Measurements from ENCODE around the gene DGKG.

DGKG gene

DNA sequence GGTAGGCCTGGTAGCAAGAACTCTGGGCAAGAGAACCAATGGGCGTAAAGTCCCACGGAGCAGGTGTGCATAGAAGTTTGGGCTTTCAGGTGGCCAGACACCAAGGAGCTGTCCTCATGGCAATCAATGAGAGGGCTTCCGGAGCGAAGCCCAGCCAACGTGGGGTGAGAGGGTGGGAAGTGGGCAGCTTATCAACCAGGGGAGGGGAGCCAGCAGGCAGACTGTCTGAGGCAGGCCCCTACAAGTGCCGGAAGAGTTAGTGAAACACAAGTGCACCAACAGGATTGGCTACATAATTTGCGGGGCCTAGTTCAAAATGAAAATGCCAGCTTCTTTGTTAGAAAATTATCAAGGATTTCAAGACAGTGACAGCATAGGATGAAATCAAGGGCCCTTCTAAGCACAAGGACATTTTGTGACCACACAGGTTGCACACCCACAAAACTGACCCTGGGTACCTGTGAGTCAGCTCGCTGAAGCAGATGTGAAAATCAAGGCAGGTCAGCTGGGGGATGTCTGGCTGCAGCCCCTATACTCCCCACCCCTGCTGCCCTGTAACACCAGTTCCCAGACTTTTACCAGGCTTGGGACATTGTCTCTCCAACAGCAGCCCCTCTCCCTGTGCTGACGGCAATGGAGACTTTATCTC, 151.1 kb downstream of the DGKG start:
- Histone ChIP-seq H3K4me1 (ENCODE audit: insufficient read depth, insufficient read length) (peaks cover 11% of the 10 kb centered on the region), H3K27me3 (ENCODE audit: insufficient read depth, insufficient read length) (peaks cover 4% of the 10 kb centered on the region), H3K36me3 (ENCODE audit: insufficient read depth, insufficient read length, low read length) (no peaks in the 10 kb centered on the region), H3K9ac (ENCODE audit: insufficient read length, low read depth) (no peak overlapping the region), H3K9me3 (ENCODE audit: insufficient read depth, low read length) (no peaks in the 10 kb centered on the region), H3K4me3 (ENCODE audit: insufficient read length, low read depth) (no peak overlapping the region)
- no peak for TF ChIP-seq SUZ12 (IDR thresholded peaks at IDR 0.05; ENCODE audit: extremely low read depth, insufficient read depth, insufficient read length)
- TF ChIP-seq ZNF274 (IDR thresholded peaks at IDR 0.05; ENCODE audit: low read depth, low read length) = no peak
- TF ChIP-seq YY1 (IDR thresholded peaks at IDR 0.05; ENCODE audit: insufficient read depth, insufficient read length) = no peak
- DNase-seq (ENCODE audit: low read depth, low spot score) = no peak

DNA sequence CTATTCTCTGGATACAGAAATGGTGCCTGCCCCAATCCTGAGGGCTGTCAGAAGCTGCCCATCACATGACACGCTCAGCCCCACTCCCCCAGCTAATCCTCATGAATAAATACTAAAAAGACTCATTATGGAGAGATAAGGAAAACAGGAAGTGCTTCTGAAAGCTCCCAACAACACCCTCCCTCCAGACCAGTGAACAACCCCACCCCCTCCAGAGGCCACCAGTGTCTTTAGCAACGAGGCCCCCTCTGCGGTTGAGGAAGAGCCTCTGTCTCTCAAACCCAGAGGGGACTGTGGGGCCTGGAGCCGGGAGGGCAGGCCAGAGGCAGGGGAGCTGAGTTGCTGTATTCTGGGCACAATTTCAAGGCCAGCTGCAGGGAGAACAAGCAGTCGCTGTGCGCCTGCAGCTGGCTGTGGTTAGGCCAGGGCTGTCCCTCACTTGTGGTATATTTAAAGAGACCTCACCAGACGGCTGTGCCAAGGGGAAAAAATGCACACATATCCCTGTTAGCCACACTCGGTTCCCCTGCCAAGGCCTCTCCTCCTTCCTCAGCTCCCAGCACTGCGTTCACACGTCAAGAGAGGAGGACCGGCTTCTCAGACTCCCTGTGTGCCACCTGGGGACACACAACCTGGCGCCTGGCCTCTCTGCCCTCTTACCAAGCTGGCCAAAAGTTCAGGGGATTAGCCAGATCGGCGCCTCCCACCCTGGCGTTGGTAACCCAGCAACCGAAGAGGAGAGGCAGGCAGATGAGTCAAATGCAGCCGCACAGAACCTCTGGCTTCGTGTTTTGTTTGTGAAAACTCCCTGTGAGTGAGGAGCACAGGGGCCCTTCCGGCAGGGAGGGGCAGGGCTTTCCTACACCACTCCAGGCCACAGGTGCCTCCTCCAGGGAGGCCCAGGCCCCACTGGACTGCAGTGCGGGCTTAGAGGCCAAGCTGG, 152.0 kb downstream of the DGKG start:
- Histone ChIP-seq H3K4me1 (ENCODE audit: insufficient read depth, insufficient read length) (peaks cover 11% of the 10 kb centered on the region), H3K36me3 (ENCODE audit: insufficient read depth, insufficient read length, low read length) (no peaks in the 10 kb centered on the region), H3K9ac (ENCODE audit: insufficient read length, low read depth) (peak overlapping the region; percentile 4), H3K4me3 (ENCODE audit: insufficient read length, low read depth) (no peak overlapping the region), H3K9me3 (ENCODE audit: insufficient read depth, low read length) (no peaks in the 10 kb centered on the region), H3K27me3 (ENCODE audit: insufficient read depth, insufficient read length) (peaks cover 4% of the 10 kb centered on the region)
- peak; percentile 68 for DNase-seq (ENCODE audit: low read depth, low spot score)
- TF ChIP-seq YY1 (IDR thresholded peaks at IDR 0.05; ENCODE audit: insufficient read depth, insufficient read length) (no peak), ZNF274 (IDR thresholded peaks at IDR 0.05; ENCODE audit: low read depth, low read length) (no peak), SUZ12 (IDR thresholded peaks at IDR 0.05; ENCODE audit: extremely low read depth, insufficient read depth, insufficient read length) (no peak)

DNA sequence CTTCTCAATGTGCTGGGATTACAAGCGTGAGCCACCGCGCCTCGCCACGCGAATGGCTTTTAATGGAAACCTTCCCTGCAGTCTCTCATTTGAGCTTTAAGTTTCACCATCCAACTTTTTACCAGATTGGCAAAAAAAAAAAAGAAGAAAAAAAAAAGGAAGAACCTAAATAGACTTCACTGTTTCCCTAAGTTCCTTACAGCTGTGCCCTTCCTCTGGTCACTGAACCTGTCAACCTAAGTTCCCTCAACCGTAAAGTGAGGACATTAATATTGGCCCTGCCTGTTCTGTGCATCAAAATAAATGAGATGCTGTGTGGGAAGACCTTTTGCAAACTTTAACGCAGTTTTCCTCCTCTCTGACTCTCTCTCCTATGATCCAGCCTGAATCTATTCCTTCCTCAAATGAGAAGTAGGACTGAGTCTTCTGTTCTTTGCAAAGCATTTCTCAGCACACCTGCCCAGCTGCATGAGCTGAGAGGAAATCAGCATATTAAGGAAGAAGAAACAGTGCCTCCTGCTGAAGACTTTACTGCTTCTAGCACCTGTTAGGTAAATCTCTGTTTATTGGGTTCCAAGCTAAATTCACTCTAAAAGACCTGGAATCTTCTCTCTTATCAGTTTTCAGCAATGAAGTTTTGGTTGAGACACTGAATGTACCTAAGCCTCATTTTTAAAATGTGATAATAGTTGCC, 153.6 kb downstream of the DGKG start:
- no peaks in the 10 kb centered on the region for H3K9me3 ChIP-seq (ENCODE audit: insufficient read depth, low read length)
- DNase-seq (ENCODE audit: low read depth, low spot score) = no peak
- H3K4me3 ChIP-seq (ENCODE audit: insufficient read length, low read depth) = no peak overlapping the region
- no peaks in the 10 kb centered on the region for H3K36me3 ChIP-seq (ENCODE audit: insufficient read depth, insufficient read length, low read length)
- no peak overlapping the region for H3K9ac ChIP-seq (ENCODE audit: insufficient read length, low read depth)
- peaks cover 11% of the 10 kb centered on the region for H3K4me1 ChIP-seq (ENCODE audit: insufficient read depth, insufficient read length)
- TF ChIP-seq SUZ12 (IDR thresholded peaks at IDR 0.05; ENCODE audit: extremely low read depth, insufficient read depth, insufficient read length) = no peak
- peaks cover 8% of the 10 kb centered on the region for H3K27me3 ChIP-seq (ENCODE audit: insufficient read depth, insufficient read length)

DNA sequence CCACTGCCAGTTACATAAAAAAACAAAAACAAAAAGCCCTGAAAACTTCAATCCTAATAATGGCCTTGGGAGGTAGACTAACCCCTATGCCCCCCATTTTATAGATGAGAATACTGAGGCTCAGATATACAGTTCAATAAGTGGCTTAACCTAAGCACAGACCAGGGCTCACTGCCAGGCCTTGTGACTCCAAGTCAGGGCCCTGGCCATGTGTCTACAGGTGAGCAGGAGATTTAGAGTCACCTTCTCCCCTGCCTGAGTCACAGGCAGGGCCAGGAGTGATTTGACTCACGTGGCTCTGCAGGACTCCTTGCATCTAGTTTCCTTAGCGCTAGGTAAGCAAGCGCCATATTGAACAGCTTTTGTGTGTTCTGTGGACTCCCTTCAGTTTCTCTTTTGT, 154.5 kb downstream of the DGKG start:
- no peak for DNase-seq (ENCODE audit: low read depth, low spot score)
- no peak overlapping the region for H3K9ac ChIP-seq (ENCODE audit: insufficient read length, low read depth)
- no peak for TF ChIP-seq ZNF274 (IDR thresholded peaks at IDR 0.05; ENCODE audit: low read depth, low read length)
- TF ChIP-seq YY1 (IDR thresholded peaks at IDR 0.05; ENCODE audit: insufficient read depth, insufficient read length) = no peak
- TF ChIP-seq SUZ12 (IDR thresholded peaks at IDR 0.05; ENCODE audit: extremely low read depth, insufficient read depth, insufficient read length) = no peak
- peaks cover 6% of the 10 kb centered on the region for H3K27me3 ChIP-seq (ENCODE audit: insufficient read depth, insufficient read length)
- H3K4me1 ChIP-seq (ENCODE audit: insufficient read depth, insufficient read length) = peaks cover 11% of the 10 kb centered on the region
- no peaks in the 10 kb centered on the region for H3K9me3 ChIP-seq (ENCODE audit: insufficient read depth, low read length)
- H3K36me3 ChIP-seq (ENCODE audit: insufficient read depth, insufficient read length, low read length) = no peaks in the 10 kb centered on the region
- no peak overlapping the region for H3K4me3 ChIP-seq (ENCODE audit: insufficient read length, low read depth)

DNA sequence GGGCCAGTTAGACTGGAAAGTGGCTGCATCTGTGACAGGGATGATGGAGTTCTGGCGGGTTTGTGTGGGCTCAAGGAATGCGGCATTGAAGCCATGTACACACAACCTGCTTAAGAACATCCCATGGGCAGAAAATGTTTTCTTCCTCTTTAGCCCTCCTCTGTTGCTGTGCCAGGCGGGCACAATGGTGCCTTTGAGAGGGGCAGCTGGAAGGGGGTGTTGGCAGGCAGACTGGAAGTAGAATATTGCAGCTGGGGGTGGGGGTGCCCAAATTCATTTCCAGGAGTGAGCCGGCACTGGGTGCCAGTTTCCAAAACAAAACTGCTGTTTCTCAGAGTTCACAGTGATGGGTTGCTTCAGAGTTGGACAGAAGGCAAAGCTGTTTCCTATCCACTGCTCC, 161.3 kb downstream of the DGKG start:
- Histone ChIP-seq H3K4me1 (ENCODE audit: insufficient read depth, insufficient read length) (no peaks in the 10 kb centered on the region), H3K27me3 (ENCODE audit: insufficient read depth, insufficient read length) (peaks cover 35% of the 10 kb centered on the region), H3K9me3 (ENCODE audit: insufficient read depth, low read length) (no peaks in the 10 kb centered on the region), H3K9ac (ENCODE audit: insufficient read length, low read depth) (no peak overlapping the region), H3K4me3 (ENCODE audit: insufficient read length, low read depth) (no peak overlapping the region), H3K36me3 (ENCODE audit: insufficient read depth, insufficient read length, low read length) (no peaks in the 10 kb centered on the region)
- TF ChIP-seq SUZ12 (IDR thresholded peaks at IDR 0.05; ENCODE audit: extremely low read depth, insufficient read depth, insufficient read length) (no peak), YY1 (IDR thresholded peaks at IDR 0.05; ENCODE audit: insufficient read depth, insufficient read length) (no peak), ZNF274 (IDR thresholded peaks at IDR 0.05; ENCODE audit: low read depth, low read length) (no peak)
- no peak for DNase-seq (ENCODE audit: low read depth, low spot score)

DNA sequence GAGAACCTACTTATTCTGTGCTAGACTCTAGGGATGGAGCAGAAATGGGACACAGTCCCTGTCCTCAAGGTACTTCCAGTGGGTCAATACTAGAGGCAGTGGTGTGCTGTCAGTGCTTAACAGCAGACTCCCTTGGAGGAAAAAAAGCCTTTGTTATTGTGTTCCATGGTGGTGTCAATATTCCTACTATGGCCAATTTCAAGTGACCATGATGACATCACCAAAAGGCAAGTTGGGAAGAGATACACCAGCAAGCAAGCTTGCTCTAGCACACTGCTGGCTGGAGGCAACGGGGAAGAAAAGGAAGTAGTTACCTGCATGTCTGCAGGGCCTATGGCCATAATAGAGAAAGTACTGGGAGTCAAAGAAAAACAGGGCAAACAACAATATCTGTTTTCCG, 163.6 kb downstream of the DGKG start:
- no peak overlapping the region for H3K4me3 ChIP-seq (ENCODE audit: insufficient read length, low read depth)
- H3K9ac ChIP-seq (ENCODE audit: insufficient read length, low read depth) = no peak overlapping the region
- no peak for DNase-seq (ENCODE audit: low read depth, low spot score)
- H3K9me3 ChIP-seq (ENCODE audit: insufficient read depth, low read length) = no peaks in the 10 kb centered on the region
- H3K27me3 ChIP-seq (ENCODE audit: insufficient read depth, insufficient read length) = peaks cover 53% of the 10 kb centered on the region
- TF ChIP-seq SUZ12 (IDR thresholded peaks at IDR 0.05; ENCODE audit: extremely low read depth, insufficient read depth, insufficient read length) (no peak), ZNF274 (IDR thresholded peaks at IDR 0.05; ENCODE audit: low read depth, low read length) (no peak), YY1 (IDR thresholded peaks at IDR 0.05; ENCODE audit: insufficient read depth, insufficient read length) (no peak)
- peaks cover 2% of the 10 kb centered on the region for H3K4me1 ChIP-seq (ENCODE audit: insufficient read depth, insufficient read length)
- H3K36me3 ChIP-seq (ENCODE audit: insufficient read depth, insufficient read length, low read length) = no peaks in the 10 kb centered on the region

DNA sequence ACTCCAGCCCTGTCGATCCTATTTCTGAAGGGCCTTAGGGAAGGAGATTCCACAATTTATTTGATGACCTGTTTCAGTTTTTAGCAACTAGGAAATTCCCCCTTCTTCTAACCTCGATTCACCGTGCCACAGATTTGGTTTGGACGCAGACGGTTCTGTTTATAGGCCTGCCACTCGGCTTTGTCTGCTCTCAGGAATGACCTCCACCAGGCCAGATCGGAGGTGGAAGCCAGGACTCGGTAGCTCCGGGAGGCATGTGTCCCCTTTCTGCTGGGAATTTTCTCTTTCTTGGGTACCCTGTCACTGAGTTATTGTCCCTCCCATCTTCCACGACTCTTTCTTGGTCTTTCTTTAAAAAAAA, 167.6 kb downstream of the DGKG start:
- no peak for DNase-seq (ENCODE audit: low read depth, low spot score)
- no peak for TF ChIP-seq SUZ12 (IDR thresholded peaks at IDR 0.05; ENCODE audit: extremely low read depth, insufficient read depth, insufficient read length)
- no peak for TF ChIP-seq YY1 (IDR thresholded peaks at IDR 0.05; ENCODE audit: insufficient read depth, insufficient read length)
- no peaks in the 10 kb centered on the region for H3K36me3 ChIP-seq (ENCODE audit: insufficient read depth, insufficient read length, low read length)
- H3K4me3 ChIP-seq (ENCODE audit: insufficient read length, low read depth) = no peak overlapping the region
- H3K27me3 ChIP-seq (ENCODE audit: insufficient read depth, insufficient read length) = peaks cover 88% of the 10 kb centered on the region
- H3K9me3 ChIP-seq (ENCODE audit: insufficient read depth, low read length) = no peaks in the 10 kb centered on the region
- no peak overlapping the region for H3K9ac ChIP-seq (ENCODE audit: insufficient read length, low read depth)
- H3K4me1 ChIP-seq (ENCODE audit: insufficient read depth, insufficient read length) = peaks cover 2% of the 10 kb centered on the region

All from NT2/D1 (cell line).